GM18499 (cell line): ENCODE results near the gene CLCNKA.
"Not testable (repeated sequence)": the region's sequence is repeated elsewhere in the genome, so short reads cannot be mapped to it uniquely, and the experiment has no call there.

Experiments
- ATAC-seq: cut with Tn5 transposase; IDR thresholded peaks from one replicate; pipeline ENCODE4 v1.9.1; 2021; ENCODE audit warnings: moderate number of reproducible peaks; ENCODE audit not compliant: insufficient read depth, unreplicated experiment

The CLCNKA gene

GRCh38 chr1:16021681-16022080 is at the start of gene CLCNKA:
CLCNKA (plus strand) TSS chr1:16022036; CDS start chr1:16022620, 584 bp downstream.
- no peak for ATAC-seq

- ATAC-seq: no peak
These were observed 49.4 kb upstream of the CLCNKA start for GRCh38 chr1:15972409-15972808.

GRCh38 chr1:15973772-15974171 is 48.1 kb upstream of the CLCNKA start:
- no peak for ATAC-seq

GRCh38 chr1:15974855-15975254 is 47.0 kb upstream of the CLCNKA start:
- ATAC-seq: no peak

- no peak for ATAC-seq
These were observed 46.5 kb upstream of the CLCNKA start for GRCh38 chr1:15975358-15975804.

GRCh38 chr1:15975805-15976680 is 45.8 kb upstream of the CLCNKA start, which contains the start of gene ZBTB17:
ZBTB17 (minus strand) TSS chr1:15976101; CDS start chr1:15948495, 27,606 bp downstream.
- no peak for ATAC-seq

- ATAC-seq: not testable (repeated sequence)
These were observed 43.9 kb upstream of the CLCNKA start for GRCh38 chr1:15977947-15978346.

- ATAC-seq: no peak
These were observed 40.2 kb upstream of the CLCNKA start for GRCh38 chr1:15981679-15982078.

GRCh38 chr1:15983275-15983674 is 38.6 kb upstream of the CLCNKA start:
- ATAC-seq: no peak

GRCh38 chr1:15985611-15986297 is 36.1 kb upstream of the CLCNKA start:
- ATAC-seq: no peak

GRCh38 chr1:15988856-15989736 is 32.7 kb upstream of the CLCNKA start:
- ATAC-seq: no peak

- ATAC-seq: no peak
These were observed 32.1 kb upstream of the CLCNKA start for GRCh38 chr1:15989776-15990175.

- no peak for ATAC-seq
These were observed 30.2 kb upstream of the CLCNKA start for GRCh38 chr1:15991427-15992186.

GRCh38 chr1:15992187-15992553 is 29.7 kb upstream of the CLCNKA start:
- ATAC-seq: no peak

GRCh38 chr1:15992582-15993500 is 29.0 kb upstream of the CLCNKA start:
- no peak for ATAC-seq

- ATAC-seq: no peak
These were observed 28.2 kb upstream of the CLCNKA start for GRCh38 chr1:15993666-15994065.

- no peak for ATAC-seq
These were observed 27.8 kb upstream of the CLCNKA start for GRCh38 chr1:15994081-15994480.

GRCh38 chr1:15994590-15995351 is 27.1 kb upstream of the CLCNKA start:
- ATAC-seq: no peak
